Body of pancreas (tissue), 4 donors: ENCODE results near the gene PAPOLG.

ENCODE experiments used
- CTCF ChIP-seq, 7 experiments: fragments of 450-650 bp in 4 of 7; fragments of 200-600 bp in 3 of 7; sonication (generic) in 3 of 7; IDR thresholded peaks; one replicate each; pipeline ENCODE4 v1.5.1; 2016 to 2019; ENCODE audit warnings: antibody characterized with exemption in 7 of 7
- POLR2A ChIP-seq, 3 donors: fragments of 450-650 bp; IDR thresholded peaks; one replicate each; pipeline ENCODE4 v1.6.1; 2016; ENCODE audit warnings: antibody characterized with exemption in 3 of 3, mild to moderate bottlenecking in 2 of 3

GRCh38 chr2:60719331-60719730 lies 36.7 kb upstream of the PAPOLG start:
- no peak for TF ChIP-seq POLR2A (IDR thresholded peaks at IDR 0.05)
- no peak for TF ChIP-seq CTCF (IDR thresholded peaks at IDR 0.05)
